ENCODE results near the gene PFKP.
A peak's percentile ranks its signal among the peaks of the same experiment; 100 is the strongest.
"Not testable (repeated sequence)": the region's sequence is repeated elsewhere in the genome, so short reads cannot be mapped to it uniquely, and the experiment has no call there.

PFKP gene

DNA sequence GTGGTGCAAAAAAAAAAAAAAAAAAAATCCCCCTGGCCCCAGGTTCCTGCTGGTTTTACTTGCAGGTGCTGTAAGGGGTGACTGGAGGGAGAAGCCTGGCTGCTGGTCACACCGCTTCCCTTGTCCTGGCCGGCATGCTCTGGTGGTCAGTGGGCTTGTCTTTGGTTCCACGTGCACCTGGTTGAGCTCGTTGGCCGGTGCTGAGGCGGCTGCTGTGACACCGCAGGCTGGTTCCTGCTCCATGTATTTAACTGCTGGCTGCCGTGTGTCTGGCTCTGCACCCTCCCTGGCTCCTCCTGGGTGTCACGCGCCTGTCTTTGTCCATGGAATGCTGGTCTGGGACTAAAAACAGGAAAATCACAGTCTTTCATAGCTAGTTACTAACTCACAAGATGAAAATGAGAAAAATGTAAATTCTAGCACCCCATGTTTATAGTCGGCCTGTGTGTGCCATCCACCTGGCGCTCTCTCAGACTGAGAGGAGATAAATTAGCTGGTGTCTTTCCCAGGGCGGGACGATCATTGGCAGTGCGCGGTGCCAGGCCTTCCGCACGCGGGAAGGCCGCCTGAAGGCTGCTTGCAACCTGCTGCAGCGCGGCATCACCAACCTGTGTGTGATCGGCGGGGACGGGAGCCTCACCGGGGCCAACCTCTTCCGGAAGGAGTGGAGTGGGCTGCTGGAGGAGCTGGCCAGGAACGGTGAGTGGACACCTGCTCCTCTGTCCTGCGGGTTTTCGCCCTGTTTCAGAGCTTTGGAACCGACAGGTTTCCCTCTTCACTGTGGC, 33.7 kb downstream of the PFKP start:
- DNase-seq = no peak

DNA sequence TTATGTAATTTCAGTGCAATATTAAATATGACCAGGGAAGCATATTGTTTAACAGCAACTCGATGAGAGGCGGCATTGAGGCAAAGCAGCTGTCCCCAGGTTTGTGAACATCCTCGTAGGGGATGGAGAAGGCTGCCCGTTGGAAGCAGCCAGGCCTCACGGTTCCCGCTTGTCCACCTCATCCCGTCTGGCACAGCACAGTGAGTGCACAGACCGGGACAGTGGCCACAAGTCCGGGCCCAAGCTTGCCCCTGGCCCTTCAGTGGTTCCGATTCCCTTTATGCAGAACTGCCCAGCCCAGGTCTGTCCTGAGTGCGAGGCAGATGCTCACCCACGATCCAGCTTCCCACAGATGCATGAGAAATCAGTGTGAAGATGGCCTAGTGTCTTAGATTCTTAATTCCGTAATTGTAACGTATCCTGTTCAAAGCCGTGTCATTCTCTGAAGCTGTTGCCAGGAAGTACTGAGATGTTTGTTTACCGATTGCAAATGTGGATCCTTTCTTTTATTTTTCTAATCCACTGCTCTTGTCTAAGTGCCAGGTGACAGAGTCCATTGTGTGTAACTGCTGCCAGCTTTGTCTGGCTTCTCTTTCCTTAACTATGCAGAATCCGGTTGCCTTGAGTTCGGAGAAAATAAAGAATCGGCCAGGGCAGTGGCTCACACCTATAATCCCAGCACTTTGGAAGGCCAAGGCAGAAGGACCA, 35.5 kb downstream of the PFKP start:
- DNase-seq = no peak

DNA sequence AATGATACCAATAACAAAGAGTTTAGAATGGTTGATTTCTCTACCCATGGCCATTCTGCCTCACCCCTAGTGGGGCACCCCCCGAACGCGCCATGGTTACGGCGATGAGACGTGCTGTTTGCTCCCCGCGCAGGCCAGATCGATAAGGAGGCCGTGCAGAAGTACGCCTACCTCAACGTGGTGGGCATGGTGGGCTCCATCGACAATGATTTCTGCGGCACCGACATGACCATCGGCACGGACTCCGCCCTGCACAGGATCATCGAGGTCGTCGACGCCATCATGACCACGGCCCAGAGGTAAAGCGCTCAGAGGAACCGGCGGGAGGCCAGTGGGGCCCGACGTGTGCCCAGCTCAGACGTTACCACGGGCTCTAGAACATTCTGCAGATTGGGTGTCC, 36.3 kb downstream of the PFKP start:
- no peak for DNase-seq

DNA sequence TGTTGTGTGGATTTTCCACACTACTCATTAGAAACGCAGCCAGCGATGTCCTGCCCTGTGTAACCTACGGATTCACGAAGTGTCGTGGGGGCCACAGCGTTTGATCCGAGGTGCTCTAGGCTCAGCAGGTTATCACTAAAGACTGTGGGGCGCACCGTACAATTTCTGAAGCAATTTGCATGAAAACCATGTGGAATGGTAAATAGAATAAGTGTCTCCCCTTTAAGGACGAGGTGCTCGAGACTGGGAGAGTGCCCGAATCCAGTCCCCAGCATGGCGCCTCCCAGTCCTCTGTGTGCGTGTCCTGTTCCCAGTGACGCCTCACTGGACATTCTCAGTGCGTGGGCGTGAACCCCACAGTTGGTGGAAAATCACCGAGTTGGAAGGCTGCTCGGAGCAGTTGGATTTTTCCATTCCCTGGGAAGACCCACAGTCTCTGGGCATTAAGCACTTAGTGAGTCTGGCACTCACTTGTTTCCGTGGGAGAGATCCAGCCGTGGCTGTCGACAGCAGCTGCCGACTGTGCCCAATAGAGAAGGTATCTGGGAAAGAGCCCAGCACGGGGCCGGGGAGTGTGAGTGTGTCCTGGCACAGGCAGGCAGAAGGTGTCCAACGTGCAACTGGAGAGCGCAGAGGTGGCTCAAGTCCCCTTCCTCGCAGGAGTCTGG, 37.0 kb downstream of the PFKP start:
- no peak for DNase-seq

DNA sequence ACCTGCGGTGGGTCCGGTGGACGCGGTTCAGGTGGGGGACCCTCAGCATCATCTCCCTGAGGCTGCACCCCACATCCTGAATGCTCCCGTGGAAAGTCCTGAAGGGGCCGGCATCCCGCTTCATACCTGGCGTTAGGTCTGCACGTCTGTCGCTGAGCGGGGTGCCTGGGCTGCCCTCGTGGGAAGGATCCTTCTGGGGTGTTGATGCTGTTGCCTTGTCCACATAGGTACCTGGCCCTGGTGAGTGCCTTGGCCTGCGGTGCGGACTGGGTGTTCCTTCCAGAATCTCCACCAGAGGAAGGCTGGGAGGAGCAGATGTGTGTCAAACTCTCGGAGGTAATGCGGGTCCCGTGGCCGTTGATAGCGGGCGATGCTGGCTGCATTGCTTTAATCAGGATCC, 37.8 kb downstream of the PFKP start:
- DNase-seq = no peak

DNA sequence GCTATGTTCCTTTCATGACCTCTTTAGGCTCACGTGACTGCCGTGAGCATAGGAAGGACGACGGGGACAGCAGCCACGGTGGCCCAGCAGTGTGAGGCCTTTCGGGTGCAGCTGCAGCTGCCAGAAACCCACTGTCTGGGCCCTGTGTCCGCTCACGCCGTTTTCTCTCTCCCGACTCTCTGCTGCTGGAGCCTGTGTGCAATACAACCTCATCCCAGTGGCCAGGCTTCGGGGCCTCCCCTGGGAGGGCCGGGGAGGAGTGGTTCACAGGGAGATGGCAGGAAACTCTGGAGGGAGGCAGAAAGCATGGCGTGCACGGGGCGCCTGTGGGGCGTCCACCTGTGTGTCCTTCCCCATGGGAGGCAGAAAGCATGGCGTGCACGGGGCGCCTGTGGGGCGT, 38.6 kb downstream of the PFKP start:
- DNase-seq = no peak

DNA sequence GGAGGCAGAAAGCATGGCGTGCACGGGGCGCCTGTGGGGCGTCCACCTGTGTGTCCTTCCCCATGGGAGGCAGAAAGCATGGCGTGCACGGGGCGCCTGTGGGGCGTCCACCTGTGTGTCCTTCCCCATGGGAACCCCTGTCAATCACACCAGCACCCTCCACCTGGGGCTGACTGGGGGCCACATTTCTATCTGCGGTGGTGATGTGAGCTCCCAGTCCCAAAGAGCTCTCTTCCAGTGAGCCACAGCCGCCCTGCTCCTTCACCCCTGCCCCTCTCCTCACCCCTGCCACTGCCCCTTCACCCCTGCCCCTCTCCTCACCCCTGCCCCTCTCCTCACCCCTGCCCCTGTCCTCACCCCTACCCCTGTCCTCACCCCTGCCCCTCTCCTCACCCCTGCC, 39.0 kb downstream of the PFKP start:
- DNase-seq = not testable (repeated sequence)

DNA sequence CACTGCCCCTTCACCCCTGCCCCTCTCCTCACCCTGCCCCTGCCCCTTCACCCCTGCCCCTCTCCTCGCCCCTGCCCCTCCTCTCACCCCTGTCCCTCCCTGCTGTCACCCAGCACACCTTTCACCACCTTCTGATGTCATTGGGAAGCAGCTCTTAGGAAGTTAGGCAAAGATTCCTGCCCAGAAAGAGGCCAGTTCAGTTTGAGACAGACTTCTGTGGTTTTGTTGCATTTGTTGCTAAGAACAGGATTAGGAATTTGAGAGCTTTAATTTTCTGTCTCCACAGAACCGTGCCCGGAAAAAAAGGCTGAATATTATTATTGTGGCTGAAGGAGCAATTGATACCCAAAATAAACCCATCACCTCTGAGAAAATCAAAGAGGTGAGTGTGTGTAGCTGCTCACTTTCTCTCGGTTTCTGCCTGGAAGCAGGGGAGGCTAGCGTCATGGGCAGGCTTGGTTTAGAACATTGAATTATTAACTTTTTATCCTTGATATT, 39.6 kb downstream of the PFKP start:
- no peak for DNase-seq

DNA sequence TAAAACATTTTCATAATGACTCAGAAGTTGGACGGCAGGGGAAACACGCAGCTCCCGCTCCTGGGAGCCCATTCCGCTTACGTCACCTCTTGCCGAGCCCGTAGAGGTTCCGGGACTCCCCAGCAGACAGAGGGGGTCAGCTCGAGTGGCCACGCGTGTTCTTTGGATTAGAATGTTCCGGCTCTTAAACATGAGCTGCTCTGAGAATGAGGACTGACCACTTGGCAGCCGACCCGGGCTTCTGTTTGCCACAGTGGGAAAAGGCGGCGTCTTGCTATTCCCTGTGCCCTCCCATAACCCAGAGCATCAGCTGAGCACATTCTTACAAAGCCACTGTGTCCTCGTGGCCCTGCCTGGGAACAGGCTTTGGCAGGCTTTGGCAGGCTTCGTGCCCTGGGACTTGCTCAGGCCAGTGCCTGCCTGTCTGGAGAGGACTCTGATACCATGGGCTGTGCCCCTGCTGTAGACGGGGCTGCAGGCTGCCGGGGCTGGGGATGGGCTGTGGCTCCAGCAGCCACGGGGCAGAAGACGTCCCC, 40.1 kb downstream of the PFKP start:
- peak; percentile 75 for DNase-seq

DNA sequence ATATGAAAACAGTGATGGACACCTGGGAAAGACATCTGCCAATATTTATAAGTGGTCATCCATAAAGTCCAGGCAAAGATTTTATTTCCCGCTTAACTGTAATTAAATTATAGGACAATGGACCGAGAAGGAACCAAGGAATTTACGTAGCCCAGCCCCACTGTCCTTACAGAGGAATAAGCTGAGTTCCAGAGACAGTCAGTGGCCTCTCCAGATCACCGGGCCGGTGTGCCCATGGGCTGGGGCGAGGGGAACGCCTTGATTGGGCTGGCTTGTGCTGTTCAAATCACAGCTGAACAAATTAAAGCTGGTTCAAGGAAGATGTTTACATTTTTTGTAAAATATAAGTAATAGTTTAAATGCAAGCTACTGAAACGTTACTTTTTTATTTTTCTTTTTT, 40.7 kb downstream of the PFKP start:
- no peak for DNase-seq

DNA sequence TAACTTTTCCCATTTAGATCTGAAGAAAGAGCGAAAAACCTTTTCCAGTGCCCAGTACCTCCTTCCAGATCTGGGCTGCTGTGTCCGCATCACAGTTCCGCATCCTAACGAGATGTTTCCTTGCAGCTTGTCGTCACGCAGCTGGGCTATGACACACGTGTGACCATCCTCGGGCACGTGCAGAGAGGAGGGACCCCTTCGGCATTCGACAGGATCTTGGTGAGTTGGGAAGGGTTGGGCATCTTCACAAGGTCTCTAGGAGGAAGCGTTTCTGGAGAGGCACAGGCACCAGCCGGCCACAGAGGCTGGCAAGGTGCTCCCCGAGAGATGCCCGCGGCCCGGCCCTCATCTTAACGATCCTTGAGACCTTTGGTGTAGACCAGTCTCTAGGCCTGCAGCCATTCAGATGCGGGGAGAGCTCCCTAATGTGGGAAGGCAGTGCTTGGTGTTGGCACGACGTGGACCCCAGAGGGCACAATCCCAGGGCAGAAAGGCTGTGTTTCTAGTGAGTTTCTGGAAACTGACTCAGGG, 41.3 kb downstream of the PFKP start:
- no peak for DNase-seq

DNA sequence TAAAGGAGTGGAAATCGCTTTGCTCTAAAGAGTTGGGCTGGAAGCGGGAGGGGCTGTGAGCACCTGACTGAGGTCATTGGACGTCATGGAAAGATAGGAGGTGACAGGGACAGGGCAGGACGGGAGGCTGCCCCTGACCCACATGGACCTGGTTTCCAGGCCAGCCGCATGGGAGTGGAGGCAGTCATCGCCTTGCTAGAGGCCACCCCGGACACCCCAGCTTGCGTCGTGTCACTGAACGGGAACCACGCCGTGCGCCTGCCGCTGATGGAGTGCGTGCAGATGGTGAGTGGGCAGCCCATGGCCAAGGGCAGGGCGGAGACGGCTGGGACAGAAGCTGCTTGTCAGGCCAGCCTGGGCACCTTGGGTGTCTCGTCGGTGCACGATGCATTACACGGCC, 41.8 kb downstream of the PFKP start:
- DNase-seq = no peak

DNA sequence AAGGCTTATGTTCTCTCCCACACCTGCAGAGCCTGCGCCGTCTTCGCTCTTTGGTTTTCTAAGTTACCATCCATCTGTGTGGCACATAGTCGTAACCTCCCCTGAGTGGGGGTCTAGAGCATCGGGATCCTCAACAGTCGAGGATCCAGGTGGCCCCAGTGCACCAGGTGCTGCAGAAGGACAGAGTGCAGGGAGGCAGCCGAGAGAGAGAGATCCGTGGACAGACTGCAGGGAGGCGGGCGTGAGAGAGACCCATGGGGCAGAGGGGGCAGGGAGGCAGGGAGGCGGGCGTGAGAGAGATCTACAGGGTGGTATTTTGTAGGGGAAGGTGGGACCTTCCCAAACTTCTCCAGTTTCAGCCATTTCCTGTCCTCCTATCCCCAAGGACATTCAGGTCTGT, 42.3 kb downstream of the PFKP start:
- no peak for DNase-seq

DNA sequence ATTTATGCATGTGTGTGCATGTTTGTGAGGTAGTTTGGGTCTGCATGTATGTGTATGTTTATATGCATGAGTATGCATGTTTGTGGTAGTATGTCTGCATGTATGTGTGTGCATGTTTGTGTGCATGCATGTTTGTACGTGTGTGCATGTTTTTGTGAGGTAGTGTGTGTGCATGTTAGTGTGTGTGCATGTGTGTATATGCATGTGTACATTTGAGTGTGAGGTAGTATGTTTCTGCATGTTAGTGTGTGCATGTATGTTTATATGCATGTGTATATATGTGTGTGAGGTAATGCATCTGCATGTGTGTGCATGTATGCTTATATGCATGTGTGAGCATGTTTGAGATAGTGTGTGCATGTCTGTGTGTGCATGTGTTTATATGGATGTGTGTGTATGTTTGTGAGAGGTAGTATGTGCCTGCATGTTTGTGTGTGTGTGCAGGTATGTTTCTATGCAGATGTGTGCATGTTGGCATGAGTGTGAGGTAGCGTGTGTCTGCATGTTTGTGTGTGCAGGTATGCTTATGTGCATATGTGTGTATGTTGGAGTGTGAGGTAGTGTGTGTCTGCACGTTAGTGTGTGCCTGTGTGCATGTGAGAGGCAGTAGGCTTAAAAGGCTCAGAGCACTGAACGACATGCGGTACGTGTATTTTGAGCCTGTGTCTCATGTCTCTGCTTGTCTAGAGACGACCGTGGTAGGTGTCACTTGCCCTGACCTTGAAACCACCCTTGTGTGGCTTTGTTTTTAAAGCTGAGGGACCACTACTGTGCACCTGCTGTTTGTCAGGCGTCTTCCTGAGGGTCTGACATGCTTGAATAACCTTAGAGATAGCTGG, 43.7 kb downstream of the PFKP start:
- DNase-seq = no peak

DNA sequence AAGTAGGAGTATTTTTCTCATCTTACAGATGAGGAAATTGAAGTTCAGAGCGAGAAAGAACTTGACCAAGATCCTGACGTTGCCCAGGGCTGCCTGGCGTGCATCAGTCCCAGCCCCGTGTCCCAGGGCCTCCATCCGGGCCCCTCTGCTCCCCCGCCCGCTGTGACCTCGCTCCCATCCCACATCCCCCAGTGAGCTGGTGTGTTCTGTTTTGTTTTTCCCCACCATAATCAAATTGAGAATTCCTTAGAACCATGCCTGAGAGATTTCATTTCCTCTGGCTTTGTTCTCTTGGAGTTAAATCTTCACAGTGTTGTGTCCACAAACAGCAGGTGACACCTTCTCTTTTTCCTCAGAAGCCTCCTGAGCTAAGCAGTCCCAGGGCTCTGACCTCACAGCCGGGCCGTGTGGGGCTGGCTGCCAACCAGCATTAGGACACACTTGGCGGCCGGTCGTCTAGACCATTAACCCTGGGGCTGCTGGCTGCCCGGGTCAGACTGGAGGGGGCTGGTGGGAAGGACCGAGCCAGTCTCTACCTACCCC, 44.3 kb downstream of the PFKP start:
- DNase-seq = no peak

DNA sequence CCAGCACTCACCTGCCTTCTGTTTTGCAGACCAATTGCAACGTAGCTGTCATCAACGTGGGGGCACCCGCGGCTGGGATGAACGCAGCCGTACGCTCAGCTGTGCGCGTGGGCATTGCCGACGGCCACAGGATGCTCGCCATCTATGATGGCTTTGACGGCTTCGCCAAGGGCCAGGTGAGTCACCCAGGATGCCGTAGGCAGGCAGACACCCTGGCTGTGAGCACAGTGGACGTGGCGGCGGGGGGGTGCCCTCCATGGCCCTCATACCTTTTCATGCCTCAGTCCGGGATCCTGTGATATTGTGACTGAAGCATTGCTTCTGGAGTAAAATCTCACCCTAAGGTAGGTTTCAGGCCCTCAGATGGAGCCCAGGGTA, 46.0 kb downstream of the PFKP start:
- no peak for DNase-seq

DNA sequence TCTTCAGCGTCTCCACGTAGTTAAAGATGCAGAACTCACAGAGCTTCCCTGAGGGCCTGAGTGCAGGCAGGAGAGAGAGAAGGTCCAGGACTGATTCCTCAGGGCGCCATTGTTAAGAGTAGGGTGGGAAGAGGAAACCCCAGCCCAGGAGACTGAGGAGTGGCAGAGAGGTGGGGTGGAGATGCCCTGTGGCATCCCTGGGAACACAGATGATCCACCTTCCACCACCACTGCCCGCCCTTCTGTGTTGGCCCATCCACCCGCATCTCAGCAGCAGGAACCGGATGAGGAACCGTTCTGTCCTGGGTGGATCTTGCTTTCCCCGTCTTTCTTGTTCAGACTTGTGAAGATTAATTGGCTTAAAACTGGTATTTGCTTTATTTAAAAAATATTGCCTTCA, 48.3 kb downstream of the PFKP start:
- DNase-seq = no peak

DNA sequence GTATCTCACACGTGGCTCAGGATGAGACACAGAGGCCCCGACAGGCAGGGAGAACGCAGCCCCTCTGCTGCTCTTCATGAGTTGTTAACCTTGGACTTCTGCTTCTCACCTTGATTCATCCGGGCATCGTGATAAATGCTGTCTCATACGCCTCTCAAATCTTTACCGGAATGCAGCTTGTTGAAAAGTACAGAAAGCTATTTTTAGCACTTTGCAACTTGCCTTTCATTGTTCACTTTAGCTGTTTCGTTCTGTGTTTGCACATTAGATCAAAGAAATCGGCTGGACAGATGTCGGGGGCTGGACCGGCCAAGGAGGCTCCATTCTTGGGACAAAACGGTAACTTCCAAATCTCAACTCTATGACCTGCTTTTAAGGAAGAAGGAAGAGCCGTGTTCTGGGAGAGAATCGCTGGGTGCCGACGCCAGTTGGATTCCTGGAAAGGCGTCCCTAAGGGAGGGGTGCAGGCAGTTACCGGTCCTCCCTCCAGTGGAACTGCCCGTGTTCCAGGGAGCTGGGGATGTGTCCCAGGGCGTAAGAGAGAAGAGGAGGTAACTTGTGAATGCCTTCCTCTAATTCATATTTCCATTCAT, 49.3 kb downstream of the PFKP start:
- DNase-seq = no peak

DNA sequence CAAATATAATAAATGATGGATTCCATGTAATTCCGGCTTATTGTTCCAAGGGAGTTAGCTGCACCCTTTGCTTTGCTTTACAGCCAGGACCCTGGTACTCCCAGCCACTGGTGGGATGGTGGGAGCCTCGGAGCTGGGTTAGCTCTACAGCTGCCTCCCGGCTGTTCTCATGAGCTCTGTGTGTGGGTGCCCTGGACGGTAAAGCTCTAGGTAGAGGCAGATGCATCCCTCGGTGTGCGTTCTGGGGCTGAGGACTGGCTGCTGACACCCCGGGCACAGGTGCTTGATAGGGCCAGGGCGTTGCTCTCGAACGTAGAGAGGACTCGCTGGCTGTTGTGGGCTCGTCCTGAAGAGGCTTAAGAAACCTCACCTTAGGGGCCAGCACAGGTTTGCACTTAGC, 50.1 kb downstream of the PFKP start:
- no peak for DNase-seq

DNA sequence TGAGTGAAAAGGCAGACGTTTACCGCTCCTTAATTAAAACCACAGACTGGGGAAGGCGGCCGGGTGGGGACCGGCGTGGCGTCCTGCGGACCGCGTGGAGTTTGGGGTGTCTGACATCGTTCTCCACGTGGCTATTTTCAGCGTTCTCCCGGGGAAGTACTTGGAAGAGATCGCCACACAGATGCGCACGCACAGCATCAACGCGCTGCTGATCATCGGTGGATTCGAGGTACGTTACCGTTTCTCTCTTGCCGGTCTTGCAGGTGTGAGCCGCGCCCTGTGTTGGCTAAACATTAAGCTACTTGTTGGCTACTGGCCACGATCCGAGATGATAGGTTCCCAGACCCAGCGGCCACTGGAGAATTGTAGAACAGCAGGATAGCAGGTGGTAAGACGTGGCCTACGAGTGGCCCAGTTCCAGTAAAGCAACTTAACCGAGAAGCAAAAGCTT, 51.3 kb downstream of the PFKP start:
- no peak for DNase-seq

DNA sequence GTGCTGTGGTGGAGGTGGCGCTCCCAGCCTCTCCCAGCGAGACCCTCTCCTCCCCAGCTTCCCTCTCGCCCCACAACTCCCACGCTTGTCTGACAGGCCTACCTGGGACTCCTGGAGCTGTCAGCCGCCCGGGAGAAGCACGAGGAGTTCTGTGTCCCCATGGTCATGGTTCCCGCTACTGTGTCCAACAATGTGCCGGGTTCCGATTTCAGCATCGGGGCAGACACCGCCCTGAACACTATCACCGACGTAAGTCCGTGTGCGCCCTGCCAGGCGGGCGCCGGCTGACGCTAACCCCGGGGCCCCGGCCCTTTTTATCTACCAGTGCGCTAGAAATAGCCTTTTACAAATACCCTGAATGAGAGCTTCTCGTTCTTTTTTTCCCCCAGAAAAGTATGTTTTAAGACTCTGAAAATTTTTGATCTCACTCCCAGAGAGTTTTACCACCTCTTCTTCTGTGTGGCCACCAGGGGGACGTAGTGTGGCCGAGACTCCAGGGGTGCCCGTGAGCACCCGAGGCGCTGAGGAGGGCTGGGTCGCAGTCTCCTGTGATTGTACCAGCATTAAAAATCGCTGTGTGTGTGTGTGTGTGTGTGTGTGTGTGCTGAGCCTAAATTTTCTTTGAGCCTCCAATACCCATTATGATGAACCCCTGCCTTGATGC, 52.6 kb downstream of the PFKP start:
- no peak for DNase-seq
